AG10803 (cell line): ENCODE results near the gene PBXIP1.

Experiments
- DNase-seq: peaks from one replicate; pipeline ENCODE4 v3.0.0; 2010; ENCODE audit warnings: low read depth
- H3K4me3 ChIP-seq: 2 replicates; pipeline ENCODE4 v1.5.1; 2011; ENCODE audit warnings: mild to moderate bottlenecking, low read length, control low read depth
- CTCF ChIP-seq: conservative IDR thresholded peaks from 2 replicates; pipeline ENCODE4 v1.5.1; 2011; ENCODE audit warnings: mild to moderate bottlenecking, low read length, control low read depth, inconsistent platforms

The PBXIP1 gene

DNA sequence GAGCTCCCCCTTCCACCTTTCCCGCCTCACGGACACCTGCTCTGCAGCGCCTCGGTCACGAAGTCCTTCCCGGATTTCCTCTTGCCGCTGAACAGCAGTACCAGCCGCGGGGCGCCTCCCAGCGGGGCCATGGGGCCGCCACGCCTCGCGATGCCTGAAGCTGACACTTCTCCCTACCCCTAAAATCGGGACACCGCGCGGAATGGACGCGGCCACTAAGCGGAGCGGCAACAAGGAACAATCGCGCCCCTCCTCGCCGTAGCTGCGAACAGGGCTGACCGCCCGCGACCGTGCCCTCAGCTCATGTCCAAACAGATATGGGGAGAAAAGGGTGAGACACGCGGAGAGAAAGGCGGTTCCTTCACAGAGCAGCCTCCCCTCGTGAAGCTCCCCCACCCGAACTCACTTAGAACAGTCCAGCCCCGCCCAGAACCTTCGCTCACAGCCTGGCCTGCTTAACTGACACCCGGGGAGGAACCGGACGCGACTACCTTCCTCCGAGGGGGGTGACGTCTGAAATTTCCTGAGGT lies 19.3 kb downstream of the PBXIP1 start, which contains the start of gene PMVK:
PMVK (minus strand) TSS at position 165 of the 530 bp plus-strand sequence; CDS start at position 131, 34 bp downstream.
- peak; percentile 33 for TF ChIP-seq CTCF

DNA sequence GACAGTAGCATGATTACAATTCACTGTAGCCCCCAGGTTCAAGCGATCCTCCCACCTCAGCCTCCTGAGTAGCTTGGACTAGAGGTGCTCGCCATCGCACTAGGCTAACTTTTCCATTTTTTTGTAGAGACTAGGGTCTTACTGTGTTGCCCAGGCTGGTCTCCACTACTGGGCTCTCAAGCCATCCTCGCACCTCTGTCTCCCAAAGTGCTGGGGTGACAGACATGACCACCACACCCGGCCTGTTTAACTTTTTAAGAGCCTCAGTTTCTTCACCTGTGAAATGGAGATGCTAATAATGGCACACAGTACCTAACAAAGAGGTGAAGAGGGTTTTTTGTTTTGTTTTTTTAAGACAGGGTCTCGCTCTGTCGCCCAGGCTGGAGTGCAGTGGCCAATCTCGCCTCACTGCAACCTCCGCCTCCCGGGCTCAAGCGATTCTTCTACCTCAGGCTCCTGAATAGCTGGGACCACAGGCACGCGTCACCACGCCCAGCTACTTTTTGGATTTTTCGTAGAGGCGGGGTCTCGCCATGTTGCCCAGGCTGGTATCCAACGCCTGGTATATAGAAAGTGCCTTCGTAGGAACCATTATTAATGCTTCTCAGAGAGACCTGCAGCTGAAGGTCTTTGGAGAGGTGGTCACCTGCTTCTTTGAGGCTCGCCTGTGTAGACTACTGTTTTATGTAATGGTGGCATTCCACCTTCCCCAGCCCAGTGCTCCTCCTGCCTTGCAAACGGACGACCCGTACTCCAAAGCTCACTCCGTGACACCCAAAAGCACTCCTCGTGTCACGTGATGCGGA lies 19.9 kb downstream of the PBXIP1 start:
- no peak for TF ChIP-seq CTCF
- no peak for DNase-seq
- peak overlapping the region; percentile 99 for H3K4me3 ChIP-seq

More for the DNA sequence above, 19.3 kb downstream of the PBXIP1 start, which contains the start of gene PMVK:
- H3K4me3 ChIP-seq, result peak within 1 kb of the TSS; percentile 99
- DNase-seq, result peak; percentile 96

- H3K4me3 ChIP-seq, result no peak overlapping the region
- no peak for DNase-seq
- no peak for TF ChIP-seq CTCF
Measured at GRCh38 chr1:154934358-154934948, 21.4 kb downstream of the PBXIP1 start.

DNA sequence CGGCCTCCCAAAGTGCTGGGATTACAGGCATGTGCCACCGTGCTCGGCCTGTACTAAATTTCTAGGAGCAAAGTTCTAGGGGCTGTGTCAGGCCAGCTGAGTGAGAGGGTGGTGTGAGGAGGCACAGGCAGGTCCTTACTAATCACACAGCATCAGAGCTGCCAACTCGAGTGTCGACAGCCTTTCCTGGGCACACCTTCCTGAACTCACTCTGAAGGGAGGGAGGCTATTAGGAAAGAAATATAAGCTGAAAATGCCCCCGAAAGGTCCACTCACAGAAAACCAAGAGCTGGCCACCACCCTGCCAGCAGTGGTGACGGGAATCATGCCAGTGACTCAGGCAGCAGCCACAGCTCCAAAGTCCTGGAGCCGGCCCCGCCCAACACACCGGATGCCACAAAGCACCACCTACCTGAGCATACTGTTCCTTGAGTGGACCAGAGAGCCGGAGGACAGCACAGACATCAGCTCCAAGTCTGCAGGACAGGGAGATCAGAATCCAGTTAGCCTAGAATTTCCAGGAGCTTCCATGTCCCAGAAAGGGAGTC lies 23.9 kb downstream of the PBXIP1 start:
- no peak for DNase-seq
- TF ChIP-seq CTCF, result no peak
- no peak overlapping the region for H3K4me3 ChIP-seq

DNA sequence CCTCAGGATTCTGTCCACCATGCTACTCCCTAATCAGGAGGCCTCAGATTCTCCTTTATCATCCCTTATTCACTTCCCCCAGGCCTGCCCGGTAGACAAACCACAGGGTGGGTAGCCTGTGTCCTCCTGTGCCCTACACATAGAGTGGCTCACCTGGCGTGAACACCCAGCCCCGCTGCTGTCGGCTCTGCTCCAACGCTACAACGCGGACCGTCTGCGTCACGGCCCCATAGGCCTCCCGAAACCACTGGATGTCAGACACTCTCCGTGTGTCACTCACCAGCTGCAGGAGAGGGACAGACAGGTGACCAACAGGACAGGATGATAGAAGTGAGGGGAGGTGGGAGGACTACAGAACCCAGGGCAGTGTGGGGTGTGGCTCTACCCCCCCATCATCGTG lies 29.7 kb downstream of the PBXIP1 start:
- DNase-seq, result no peak
- no peak for TF ChIP-seq CTCF
- no peak overlapping the region for H3K4me3 ChIP-seq

GRCh38 chr1:154925335-154926170 lies 30.3 kb downstream of the PBXIP1 start:
- DNase-seq, result no peak
- no peak for TF ChIP-seq CTCF
- no peak overlapping the region for H3K4me3 ChIP-seq
